C4-2B (cell line): Measurements from ENCODE around the gene RANBP3.

ENCODE experiments used
- ZFX ChIP-seq: fragments of 450-650 bp; IDR thresholded peaks from 2 replicates; pipeline ENCODE4 v1.6.1; 2017
- TF ChIP-seq, protein P1 (sequence below): fragments of 450-650 bp; conservative IDR thresholded peaks from 2 replicates; pipeline ENCODE4 v1.5.1; 2017; ENCODE audit warnings: mild to moderate bottlenecking

GRCh38 chr19:5996623-5997320 lies 18.8 kb upstream of the RANBP3 start:
- TF ChIP-seq, protein P1, sequence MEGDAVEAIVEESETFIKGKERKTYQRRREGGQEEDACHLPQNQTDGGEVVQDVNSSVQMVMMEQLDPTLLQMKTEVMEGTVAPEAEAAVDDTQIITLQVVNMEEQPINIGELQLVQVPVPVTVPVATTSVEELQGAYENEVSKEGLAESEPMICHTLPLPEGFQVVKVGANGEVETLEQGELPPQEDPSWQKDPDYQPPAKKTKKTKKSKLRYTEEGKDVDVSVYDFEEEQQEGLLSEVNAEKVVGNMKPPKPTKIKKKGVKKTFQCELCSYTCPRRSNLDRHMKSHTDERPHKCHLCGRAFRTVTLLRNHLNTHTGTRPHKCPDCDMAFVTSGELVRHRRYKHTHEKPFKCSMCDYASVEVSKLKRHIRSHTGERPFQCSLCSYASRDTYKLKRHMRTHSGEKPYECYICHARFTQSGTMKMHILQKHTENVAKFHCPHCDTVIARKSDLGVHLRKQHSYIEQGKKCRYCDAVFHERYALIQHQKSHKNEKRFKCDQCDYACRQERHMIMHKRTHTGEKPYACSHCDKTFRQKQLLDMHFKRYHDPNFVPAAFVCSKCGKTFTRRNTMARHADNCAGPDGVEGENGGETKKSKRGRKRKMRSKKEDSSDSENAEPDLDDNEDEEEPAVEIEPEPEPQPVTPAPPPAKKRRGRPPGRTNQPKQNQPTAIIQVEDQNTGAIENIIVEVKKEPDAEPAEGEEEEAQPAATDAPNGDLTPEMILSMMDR, result no peak
- no peak for TF ChIP-seq ZFX
